ENCODE measurements around the gene SLC35F1.

Gene SLC35F1

DNA sequence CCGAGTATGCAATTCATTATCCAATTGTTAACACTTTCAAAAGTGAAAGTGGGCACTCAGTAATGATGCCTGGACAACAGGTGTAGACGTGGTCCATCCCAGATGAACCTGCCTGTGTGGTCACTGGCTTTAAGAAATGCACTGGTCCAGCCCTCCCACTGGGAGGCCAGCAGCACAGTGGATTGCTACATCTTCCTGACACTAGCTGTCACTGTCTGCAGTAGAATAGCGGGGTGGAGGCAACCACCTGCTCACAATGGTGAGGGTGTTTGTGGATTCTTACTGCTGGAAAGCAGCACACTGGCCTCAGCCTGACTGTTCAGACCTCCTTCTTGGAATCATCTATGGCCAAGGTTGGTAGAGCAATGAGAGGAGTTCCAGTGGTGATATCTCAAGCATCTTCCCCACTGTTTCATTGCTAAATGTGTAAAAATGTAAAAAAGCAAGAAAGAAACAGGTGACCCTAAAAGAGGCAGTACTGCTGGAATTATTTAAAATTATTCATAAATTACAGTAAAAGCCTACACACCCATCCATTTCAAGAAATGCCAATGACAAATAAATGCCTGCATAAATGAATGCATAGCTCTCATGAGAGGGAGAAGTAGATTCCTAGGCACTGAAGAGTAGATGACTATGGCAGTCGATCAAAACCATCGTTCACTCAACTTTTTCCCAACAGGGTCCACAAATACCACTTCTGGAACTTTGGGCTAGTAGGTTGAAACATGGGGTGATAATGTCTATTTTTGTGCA, 413.0 kb downstream of the SLC35F1 start:
- no peak for DNase-seq

DNA sequence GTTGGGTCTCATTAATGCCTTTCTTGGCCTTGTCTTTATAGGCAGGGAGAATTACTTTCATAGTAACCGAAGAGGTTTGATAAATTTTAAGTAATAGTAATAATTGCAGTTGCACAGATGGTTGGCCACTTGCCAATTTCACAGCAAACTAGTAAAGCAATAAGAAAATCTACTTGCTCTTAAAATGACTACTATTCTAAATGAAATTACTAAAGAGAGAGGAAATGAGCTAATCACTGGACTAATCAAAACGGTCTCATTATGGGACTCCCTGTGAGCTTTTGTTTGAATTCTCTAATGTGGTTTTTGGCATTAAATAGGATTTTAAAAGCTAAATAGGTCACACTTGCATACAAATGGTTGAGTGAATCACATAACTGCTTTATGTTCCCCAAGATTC, 413.6 kb downstream of the SLC35F1 start:
- no peak for DNase-seq

DNA sequence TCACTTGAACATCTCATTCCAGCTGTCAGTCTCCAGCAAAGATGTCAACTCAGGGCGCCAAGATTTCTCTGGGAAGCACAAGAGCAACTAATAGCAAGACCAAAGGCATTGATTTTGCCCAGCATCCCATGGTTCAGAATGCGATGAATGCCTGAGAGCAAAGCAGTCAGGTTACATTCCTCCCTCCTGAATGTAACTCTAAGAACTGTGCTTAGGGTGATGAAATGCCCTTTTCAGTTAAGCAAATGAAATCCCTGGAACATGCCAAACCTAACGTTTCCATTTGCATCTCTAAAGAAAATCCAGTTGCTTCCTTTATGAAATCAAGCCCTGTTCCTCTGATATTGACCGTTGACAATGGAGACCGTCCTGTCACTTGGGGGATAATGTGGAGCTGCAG, 417.1 kb downstream of the SLC35F1 start:
- DNase-seq, result no peak

DNA sequence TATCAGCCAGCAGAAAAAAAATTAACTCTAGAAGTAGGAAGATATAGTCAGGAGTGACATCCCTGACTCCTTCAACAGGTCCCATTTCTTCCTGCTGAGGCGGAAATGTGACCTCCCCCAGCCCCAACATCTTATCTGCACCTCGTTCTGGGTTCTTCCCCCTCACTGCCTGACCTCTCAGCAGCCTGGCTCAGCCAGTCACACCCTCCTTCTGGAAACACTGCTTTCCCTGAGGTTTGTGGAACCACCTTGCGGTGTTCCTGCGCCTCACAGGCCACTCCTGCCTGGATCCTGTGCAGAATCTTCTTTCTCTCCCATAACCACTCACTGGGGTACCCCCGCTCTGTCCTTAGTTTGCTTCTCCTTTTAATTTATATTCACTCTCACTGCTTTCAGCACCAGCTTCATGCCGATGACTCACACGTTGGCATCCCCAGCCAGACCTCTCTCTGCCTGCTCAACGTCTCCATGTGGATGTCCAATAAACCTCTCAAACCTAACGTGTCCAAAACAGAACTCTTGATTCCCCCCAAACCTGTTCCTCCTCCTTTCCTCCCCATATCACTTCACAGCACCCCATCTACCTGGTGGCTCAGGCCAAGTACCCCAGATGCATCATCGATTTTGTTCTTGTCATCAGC, 418.3 kb downstream of the SLC35F1 start:
- no peak for DNase-seq

DNA sequence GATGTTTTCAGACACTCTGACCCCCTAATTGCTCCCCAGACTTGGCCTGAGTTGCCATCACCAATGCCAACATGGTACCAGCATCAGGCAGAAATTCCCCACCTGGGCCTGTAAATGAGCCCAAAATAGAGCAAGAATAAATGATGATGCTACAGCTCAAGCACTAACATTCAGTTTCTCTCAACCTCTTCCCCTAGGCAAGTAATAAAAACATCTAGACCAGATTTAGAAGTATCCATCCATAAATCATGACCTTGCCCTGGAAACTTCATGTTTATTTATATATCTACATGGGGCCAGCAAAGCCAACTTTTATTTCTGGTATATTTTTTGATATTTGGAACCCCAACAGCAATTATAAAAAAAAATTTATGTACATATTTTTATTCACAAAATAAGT, 419.6 kb downstream of the SLC35F1 start:
- DNase-seq, result no peak

DNA sequence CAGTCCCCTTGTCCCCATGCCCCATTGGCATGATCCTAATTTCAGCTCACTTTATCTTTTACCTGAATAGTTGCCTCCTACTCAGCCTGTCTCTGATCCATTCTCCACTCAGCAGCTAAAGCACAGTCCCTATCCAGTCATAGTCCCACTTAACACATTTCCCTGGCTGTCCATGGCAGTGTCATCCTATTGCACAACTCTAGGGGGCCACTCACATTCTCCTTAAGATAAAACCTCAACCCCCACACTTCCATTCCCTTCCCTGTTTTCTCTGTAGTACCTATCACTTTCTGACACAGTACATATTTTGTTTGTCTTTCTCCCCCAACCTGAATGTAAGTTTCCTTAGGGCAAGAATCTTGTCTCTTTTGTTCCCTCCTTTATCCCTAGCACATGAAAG, 420.2 kb downstream of the SLC35F1 start:
- no peak for DNase-seq

DNA sequence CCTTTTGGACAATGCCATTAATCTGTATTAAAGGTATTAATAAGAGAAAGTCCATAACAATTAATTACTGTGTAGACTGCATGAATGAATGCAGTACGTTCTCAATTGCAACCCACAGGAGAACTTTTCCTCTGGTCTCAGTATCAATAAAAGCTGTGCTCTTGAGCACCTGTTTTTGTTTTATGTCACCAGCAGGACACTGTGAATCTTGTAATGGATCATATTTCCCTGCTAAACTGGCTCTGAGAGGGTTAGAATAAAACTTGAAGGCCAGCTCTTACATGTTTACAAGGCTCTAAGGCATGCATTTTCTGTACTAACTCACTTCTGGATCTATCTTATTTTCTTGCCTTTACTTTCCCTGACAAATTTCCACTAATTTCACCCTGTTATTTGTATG, 426.7 kb downstream of the SLC35F1 start:
- DNase-seq, result no peak

DNA sequence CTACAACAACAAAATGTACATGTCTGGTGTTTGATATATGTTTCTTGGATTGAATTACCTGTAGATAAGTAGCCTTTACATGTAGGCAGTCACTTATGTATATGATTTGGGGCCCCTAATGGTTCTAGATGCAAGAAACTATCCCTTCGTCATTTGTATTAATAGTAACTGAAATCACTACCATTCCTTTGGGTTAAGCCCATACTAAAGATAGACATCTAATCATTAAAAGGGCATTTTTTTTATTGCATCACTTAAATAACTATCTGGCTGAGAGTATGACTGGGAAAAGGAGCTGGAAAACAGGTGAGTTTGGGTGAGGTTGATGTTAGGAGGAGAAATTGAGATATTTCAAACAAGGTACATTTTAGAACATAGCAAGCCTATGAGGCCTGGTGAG, 427.6 kb downstream of the SLC35F1 start:
- DNase-seq, result no peak

DNA sequence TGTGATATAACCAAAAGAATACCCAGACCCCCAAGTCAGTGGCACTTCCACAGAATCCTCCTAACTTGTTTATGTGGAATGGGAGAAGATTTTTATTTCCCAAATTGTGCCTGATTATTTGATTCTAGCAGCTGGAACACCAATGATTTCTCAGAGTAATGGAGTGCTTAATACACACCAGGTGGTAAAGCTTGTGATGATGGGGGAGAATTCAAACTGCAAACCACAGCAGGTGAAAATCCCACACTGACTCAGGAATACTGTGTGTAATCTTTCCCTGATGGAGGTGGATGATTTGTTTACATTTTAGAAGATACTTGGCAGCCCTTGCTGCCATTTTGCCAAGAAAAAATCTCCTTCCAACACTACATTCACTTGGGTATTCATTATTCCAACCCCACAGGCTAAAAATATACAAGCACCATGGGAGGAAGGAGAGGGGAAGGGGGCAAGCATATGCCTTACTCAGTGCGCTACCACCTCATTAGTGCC, 428.3 kb downstream of the SLC35F1 start:
- no peak for DNase-seq

DNA sequence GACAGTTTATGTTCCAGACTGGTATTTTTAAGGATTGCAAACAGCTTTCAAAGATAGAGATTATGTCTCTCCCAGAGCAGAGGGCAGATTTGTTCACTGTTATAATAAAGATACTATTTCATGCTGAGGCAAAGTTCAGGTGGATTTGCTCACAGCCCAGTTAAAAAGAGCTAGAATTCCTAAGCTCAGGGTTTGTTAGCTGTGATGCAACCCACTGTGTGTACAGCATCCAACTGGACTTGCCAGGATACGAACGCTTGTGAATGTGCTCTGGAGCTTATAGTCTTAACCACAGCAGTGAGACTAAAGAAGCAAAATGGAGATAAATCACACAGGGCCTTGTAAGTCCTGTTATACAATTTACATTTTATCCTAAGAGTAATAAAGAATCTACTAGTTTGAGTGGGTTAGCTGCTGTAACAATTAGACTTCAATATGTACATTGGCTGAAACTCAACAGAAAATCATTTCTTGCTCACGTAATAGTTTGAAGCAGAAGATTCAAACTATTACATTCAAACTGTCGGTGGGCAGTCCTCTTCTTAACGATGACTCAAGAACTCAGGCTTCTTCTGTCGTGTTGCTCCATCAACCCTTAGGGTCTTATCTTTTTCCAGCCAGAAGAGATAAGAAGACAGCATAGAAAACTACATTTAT, 437.1 kb downstream of the SLC35F1 start:
- DNase-seq, result no peak

DNA sequence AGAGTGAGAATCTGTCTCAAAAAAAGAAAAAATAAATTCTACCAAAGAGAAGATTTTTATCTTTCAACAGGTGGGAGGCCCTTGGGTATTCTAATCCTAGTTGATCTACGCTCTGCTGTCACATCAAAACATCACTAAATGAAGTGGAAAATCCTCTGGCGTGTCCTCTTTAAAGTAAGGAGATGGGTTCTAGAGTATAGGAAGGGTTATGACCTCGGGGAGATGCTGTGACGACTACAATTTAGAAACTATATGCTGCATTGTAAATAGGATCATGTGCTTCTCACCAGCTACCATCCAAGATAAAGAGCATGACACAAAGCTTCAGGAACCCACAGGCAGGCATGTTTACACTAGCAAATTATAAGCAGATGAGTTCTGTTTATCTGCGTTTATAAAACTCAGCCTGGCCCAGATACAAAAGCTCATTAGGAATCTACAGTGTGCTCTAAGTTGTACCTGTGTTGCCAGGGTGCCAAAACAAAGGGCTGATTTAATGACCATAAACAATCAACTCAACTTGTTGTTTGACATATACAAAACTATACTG, 443.9 kb downstream of the SLC35F1 start:
- no peak for DNase-seq

DNA sequence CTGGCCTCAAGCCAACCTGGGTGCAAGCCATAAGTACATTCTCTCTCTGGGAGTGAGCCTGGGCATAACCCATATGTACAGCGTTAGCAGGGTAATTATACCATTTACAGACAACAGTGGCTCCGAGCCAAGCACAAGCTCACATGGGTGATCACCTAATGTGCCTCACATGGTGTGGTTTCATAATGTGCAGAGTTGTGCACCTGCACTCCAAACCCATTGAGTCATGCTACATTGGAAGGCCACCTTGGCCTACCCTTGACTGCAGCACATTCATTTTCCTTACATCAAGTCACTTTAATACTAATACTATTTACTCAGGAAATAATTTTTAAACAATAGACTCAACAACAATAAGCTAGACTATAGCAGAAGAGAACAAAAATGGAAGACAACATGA, 446.5 kb downstream of the SLC35F1 start:
- no peak for DNase-seq

DNA sequence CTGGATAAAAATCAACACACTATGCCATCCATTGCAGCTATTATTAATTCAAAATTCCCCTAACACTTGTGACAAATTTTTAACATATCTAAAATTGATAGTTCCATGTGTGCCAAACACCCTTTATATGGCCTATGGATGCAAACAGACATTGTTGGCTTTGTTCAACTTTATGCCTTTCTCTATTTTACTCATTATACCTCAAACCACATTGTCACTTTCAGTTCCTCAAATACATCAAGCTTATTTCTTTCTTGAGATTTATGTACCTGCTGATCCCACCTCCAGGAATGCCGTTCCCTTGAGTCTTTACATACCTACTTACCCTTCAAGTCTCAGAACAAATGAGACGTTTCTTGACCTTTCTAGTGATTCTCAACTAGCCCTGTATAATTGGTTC, 447.6 kb downstream of the SLC35F1 start:
- DNase-seq, result no peak

DNA sequence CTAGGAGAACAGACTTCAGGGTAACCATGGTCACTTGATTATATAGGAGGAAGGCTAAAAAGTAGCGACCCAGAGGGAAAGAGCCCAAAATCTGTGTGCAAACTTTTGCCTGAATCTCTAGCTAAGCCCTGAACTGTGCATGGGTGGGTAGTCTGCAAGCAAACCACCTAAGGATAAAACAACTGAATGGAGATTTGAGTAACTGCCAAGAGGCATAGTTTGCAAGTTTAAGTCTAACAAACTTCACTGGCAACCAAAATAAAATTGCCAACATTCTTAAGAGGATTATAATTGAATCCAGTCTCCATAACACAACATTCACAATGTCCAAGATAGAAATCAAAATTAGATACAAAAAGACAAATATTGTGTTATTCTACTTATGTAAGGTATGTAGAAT, 449.0 kb downstream of the SLC35F1 start:
- no peak for DNase-seq

DNA sequence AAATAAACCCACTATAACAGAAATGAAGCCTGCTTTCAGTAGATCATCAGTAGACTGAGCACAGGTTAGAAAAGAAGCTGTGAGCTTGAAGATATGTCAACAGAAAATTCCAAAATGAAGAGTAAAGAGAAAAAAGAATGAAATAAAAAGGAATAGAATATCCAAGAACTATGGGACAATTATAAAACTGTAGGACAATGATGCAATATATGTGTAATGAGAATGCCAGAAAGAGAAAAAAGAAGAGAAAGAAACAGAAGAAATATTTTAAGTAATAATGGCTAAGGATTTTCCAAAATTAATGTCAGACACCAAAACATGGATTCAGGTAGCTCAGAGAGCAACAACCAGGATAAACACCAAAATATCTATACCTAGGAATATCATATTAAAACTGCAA, 449.6 kb downstream of the SLC35F1 start:
- no peak for DNase-seq

All from stimulated activated CD4-positive, alpha-beta T cell treated with anti-CD3 and anti-CD28 coated beads, Interleukin-1b, Interleukin-23, amount 100 ng/mL, for 48 hours (primary cell).